ENCODE measurements around the gene TRAPPC10.
"Not testable (repeated sequence)": the region's sequence is repeated elsewhere in the genome, so short reads cannot be mapped to it uniquely, and the experiment has no call there.

DNA sequence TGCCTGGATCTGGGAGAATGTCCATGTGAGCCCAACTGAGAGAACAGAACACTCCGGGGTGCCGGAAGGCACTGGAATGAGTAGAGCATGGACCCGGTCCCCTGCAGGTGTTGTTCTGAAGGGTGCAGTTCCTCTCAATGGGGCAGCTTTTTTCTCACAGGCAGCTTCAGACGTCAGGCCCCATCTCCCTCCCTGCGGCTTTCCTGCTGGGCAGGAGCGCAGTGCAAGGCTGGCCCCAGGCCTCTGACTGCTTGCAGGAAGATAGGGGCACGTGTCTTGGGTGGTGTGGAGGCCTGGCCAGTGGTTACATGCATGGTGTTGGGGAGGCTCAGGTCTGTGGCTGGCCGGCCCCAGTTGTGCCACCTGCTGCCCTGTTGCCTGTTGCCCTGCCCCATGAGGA lies 131.9 kb downstream of the TRAPPC10 start:
- TF ChIP-seq, protein P1, sequence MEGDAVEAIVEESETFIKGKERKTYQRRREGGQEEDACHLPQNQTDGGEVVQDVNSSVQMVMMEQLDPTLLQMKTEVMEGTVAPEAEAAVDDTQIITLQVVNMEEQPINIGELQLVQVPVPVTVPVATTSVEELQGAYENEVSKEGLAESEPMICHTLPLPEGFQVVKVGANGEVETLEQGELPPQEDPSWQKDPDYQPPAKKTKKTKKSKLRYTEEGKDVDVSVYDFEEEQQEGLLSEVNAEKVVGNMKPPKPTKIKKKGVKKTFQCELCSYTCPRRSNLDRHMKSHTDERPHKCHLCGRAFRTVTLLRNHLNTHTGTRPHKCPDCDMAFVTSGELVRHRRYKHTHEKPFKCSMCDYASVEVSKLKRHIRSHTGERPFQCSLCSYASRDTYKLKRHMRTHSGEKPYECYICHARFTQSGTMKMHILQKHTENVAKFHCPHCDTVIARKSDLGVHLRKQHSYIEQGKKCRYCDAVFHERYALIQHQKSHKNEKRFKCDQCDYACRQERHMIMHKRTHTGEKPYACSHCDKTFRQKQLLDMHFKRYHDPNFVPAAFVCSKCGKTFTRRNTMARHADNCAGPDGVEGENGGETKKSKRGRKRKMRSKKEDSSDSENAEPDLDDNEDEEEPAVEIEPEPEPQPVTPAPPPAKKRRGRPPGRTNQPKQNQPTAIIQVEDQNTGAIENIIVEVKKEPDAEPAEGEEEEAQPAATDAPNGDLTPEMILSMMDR (IDR thresholded peaks at IDR 0.05; ENCODE audit: insufficient read depth, low read length), result not testable (repeated sequence)
- TF ChIP-seq, protein P2, sequence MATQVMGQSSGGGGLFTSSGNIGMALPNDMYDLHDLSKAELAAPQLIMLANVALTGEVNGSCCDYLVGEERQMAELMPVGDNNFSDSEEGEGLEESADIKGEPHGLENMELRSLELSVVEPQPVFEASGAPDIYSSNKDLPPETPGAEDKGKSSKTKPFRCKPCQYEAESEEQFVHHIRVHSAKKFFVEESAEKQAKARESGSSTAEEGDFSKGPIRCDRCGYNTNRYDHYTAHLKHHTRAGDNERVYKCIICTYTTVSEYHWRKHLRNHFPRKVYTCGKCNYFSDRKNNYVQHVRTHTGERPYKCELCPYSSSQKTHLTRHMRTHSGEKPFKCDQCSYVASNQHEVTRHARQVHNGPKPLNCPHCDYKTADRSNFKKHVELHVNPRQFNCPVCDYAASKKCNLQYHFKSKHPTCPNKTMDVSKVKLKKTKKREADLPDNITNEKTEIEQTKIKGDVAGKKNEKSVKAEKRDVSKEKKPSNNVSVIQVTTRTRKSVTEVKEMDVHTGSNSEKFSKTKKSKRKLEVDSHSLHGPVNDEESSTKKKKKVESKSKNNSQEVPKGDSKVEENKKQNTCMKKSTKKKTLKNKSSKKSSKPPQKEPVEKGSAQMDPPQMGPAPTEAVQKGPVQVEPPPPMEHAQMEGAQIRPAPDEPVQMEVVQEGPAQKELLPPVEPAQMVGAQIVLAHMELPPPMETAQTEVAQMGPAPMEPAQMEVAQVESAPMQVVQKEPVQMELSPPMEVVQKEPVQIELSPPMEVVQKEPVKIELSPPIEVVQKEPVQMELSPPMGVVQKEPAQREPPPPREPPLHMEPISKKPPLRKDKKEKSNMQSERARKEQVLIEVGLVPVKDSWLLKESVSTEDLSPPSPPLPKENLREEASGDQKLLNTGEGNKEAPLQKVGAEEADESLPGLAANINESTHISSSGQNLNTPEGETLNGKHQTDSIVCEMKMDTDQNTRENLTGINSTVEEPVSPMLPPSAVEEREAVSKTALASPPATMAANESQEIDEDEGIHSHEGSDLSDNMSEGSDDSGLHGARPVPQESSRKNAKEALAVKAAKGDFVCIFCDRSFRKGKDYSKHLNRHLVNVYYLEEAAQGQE (IDR thresholded peaks at IDR 0.05; ENCODE audit: insufficient replicate concordance, low read depth), result not testable (repeated sequence)
